Upper lobe of left lung (tissue), 6 donors: ENCODE results near the gene ECE1. TPM values are rescaled to one million over a fixed set of nuclear protein-coding genes. Genes with fewer than 3 reads are reported as not detected.
A peak's percentile ranks its signal among the peaks of the same experiment; 100 is the strongest.

Source experiments
- ATAC-seq, 2 donors: fragments of 200-7000 bp; cut with Tn5 transposase; one replicate each; pipeline ENCODE4 v1.9.1; 2022; ENCODE audit warnings: mild to moderate bottlenecking in 2 of 2, moderate library complexity in 2 of 2; ENCODE audit not compliant: low FRiP score in 2 of 2
- DNase-seq, 2 donors: peaks; one replicate each; pipeline ENCODE4 v3.0.0-alpha.2; 2019 to 2020
- H3K27ac ChIP-seq, 4 donors: fragments of 200-600 bp; sonication (generic); one replicate each; pipeline ENCODE4 v1.5.1; 2016 to 2019
- H3K27me3 ChIP-seq, 4 donors: fragments of 200-600 bp; sonication (generic); one replicate each; pipeline ENCODE4 v1.5.1; 2017 to 2019
- H3K36me3 ChIP-seq, 4 donors: fragments of 200-600 bp; sonication (generic); one replicate each; pipeline ENCODE4 v1.5.1; 2016 to 2019
- H3K4me1 ChIP-seq, 4 donors: fragments of 200-600 bp; sonication (generic); one replicate each; pipeline ENCODE4 v1.5.1; 2018 to 2019
- H3K4me3 ChIP-seq, 4 donors: fragments of 200-600 bp; sonication (generic); one replicate each; pipeline ENCODE4 v1.5.1; 2017 to 2019; ENCODE audit warnings: mild to moderate bottlenecking in 2 of 4, moderate library complexity in 1 of 4
- H3K9me3 ChIP-seq, 4 donors: fragments of 200-600 bp; sonication (generic); one replicate each; pipeline ENCODE4 v1.5.1; 2018 to 2019
- CTCF ChIP-seq, 6 experiments: fragments of 450-650 bp in 4 of 6; fragments of 200-600 bp in 2 of 6; sonication (generic) in 2 of 6; IDR thresholded peaks; one replicate each; pipeline ENCODE4 v1.5.1; 2016 to 2019; ENCODE audit warnings: antibody characterized with exemption in 6 of 6
- EP300 ChIP-seq, 4 donors: sonication (generic); formaldehyde crosslinking; IDR thresholded peaks; one replicate each; pipeline ENCODE4 v1.5.1; 2017; ENCODE audit warnings: antibody characterized with exemption in 4 of 4, control low read depth in 2 of 4
- POLR2A ChIP-seq, 4 donors: fragments of 450-650 bp; IDR thresholded peaks; one replicate each; pipeline ENCODE4 v1.5.1; 2016 to 2017; ENCODE audit warnings: antibody characterized with exemption in 4 of 4, mild to moderate bottlenecking in 2 of 4
- POLR2AphosphoS5 ChIP-seq, 2 donors: sonication (generic); formaldehyde crosslinking; IDR thresholded peaks; one replicate each; pipeline ENCODE4 v1.5.1; 2017; ENCODE audit warnings: antibody characterized with exemption in 2 of 2
- WGBS, 2 donors: methylation state at CpG; one replicate each; pipeline ENCODE4 v1.1.5; 2017 to 2018; 5-methylcytosine and 5-hydroxymethylcytosine counted together
- total RNA-seq, 6 donors: library from RNA; depleted of rRNA in 4 of 6; stranded (reverse); fragments of >200 nt in 4 of 6; gene quantifications; one replicate each; pipeline versions ENCODE4 v1.1.0 to v1.2.1, GENCODE V29; 2016 to 2021
- donor health status: DM: no; HTN: no; CAD: no; lungs with moderate emphysema.
- donor health status: DM: no; HTN: yes; CAD: no; lungs with severe emphysema.

The ECE1 gene
- total RNA-seq, 6 donors from 2014 or later: 55.8 to 120 (median 74.8) TPM

GRCh38 chr1:21305155-21305899 lies 15.1 kb upstream of the ECE1 start:
- no peak overlapping the region for H3K4me3 ChIP-seq
- no peaks in the 10 kb centered on the region for H3K27me3 ChIP-seq
- no peaks in the 10 kb centered on the region for H3K36me3 ChIP-seq
- no peaks in the 10 kb centered on the region for H3K9me3 ChIP-seq
- no peak for TF ChIP-seq EP300 (IDR thresholded peaks at IDR 0.05)
- no peak for TF ChIP-seq POLR2A (IDR thresholded peaks at IDR 0.05)
- TF ChIP-seq CTCF (IDR thresholded peaks at IDR 0.05): no peak
- WGBS, 2 donors: 86 to 90% methylated on average over 14 to 16 of the region's 16 CpGs
- H3K27ac ChIP-seq: peak overlapping the region in 1 of 4 donors; percentile 13
- ATAC-seq (no peak), DNase-seq (no peak)
- H3K4me1 ChIP-seq: peaks cover 20 to 43% (median 29%) of the 10 kb centered on the region in 4 donors

GRCh38 chr1:21304488-21304887 lies 14.2 kb upstream of the ECE1 start:
- WGBS, 2 donors: 81 to 83% methylated on average over 2 of the region's 2 CpGs
- Histone ChIP-seq H3K4me1 (peaks cover 21 to 43% (median 34%) of the 10 kb centered on the region in 4 donors), H3K9me3 (no peaks in the 10 kb centered on the region), H3K27ac (no peak overlapping the region), H3K4me3 (no peak overlapping the region), H3K36me3 (no peaks in the 10 kb centered on the region), H3K27me3 (no peaks in the 10 kb centered on the region)
- TF ChIP-seq POLR2AphosphoS5 (IDR thresholded peaks at IDR 0.05): no peak
- TF ChIP-seq EP300 (IDR thresholded peaks at IDR 0.05): no peak
- no peak for ATAC-seq
- DNase-seq: no peak

GRCh38 chr1:21302747-21303715 lies 12.8 kb upstream of the ECE1 start:
- 50 to 54% methylated on average over 10 to 11 of the region's 11 CpGs for WGBS, 2 donors
- no peak for DNase-seq
- no peaks in the 10 kb centered on the region for H3K9me3 ChIP-seq
- peak in 1 of 2 donors; percentile 24 for ATAC-seq
- H3K4me3 ChIP-seq: no peak overlapping the region
- H3K36me3 ChIP-seq: no peaks in the 10 kb centered on the region
- no peaks in the 10 kb centered on the region for H3K27me3 ChIP-seq
- TF ChIP-seq CTCF (IDR thresholded peaks at IDR 0.05): peak in 2 of 6 experiments; percentile 7 to 37
- no peak for TF ChIP-seq POLR2AphosphoS5 (IDR thresholded peaks at IDR 0.05)
- no peak for TF ChIP-seq POLR2A (IDR thresholded peaks at IDR 0.05)
- peaks cover 21 to 35% (median 29%) of the 10 kb centered on the region in 4 donors for H3K4me1 ChIP-seq
- peak overlapping the region in 3 of 4 donors; percentile 22 to 42 (median 29) for H3K27ac ChIP-seq

- no peaks in the 10 kb centered on the region for H3K36me3 ChIP-seq
- no peak for ATAC-seq
- TF ChIP-seq POLR2A (IDR thresholded peaks at IDR 0.05) (no peak), POLR2AphosphoS5 (IDR thresholded peaks at IDR 0.05) (no peak), CTCF (IDR thresholded peaks at IDR 0.05) (no peak), EP300 (IDR thresholded peaks at IDR 0.05) (no peak)
- no peaks in the 10 kb centered on the region for H3K27me3 ChIP-seq
- no peak for DNase-seq
- H3K4me1 ChIP-seq: peaks cover 21 to 26% (median 25%) of the 10 kb centered on the region in 4 donors
- H3K27ac ChIP-seq: peak overlapping the region in 1 of 4 donors; percentile 29
- H3K4me3 ChIP-seq: no peak overlapping the region
- 78 to 89% methylated on average over 8 to 10 of the region's 10 CpGs for WGBS, 2 donors
- no peaks in the 10 kb centered on the region for H3K9me3 ChIP-seq
Observed at GRCh38 chr1:21301794-21302440, 11.7 kb upstream of the ECE1 start.

- H3K27ac ChIP-seq: no peak overlapping the region
- TF ChIP-seq POLR2AphosphoS5 (IDR thresholded peaks at IDR 0.05): no peak
- TF ChIP-seq EP300 (IDR thresholded peaks at IDR 0.05): no peak
- no peak for TF ChIP-seq POLR2A (IDR thresholded peaks at IDR 0.05)
- TF ChIP-seq CTCF (IDR thresholded peaks at IDR 0.05): no peak
- DNase-seq (no peak), ATAC-seq (no peak)
- H3K27me3 ChIP-seq: no peaks in the 10 kb centered on the region
- peaks cover 21 to 33% (median 25%) of the 10 kb centered on the region in 4 donors for H3K4me1 ChIP-seq
- no peak overlapping the region for H3K4me3 ChIP-seq
- no peaks in the 10 kb centered on the region for H3K9me3 ChIP-seq
- no peaks in the 10 kb centered on the region for H3K36me3 ChIP-seq
Observed at GRCh38 chr1:21300774-21301173, 10.5 kb upstream of the ECE1 start.
